HEK293T (cell line): Measurements from ENCODE around the gene GSTM2.
"Not testable (repeated sequence)": the region's sequence is repeated elsewhere in the genome, so short reads cannot be mapped to it uniquely, and the experiment has no call there.

Experiments used
- CTCF ChIA-PET: fragments of 350-600 bp; formaldehyde crosslinking; extraction: SDS; loops from one replicate; lab custom pipeline; 2021; ENCODE audit warnings: antibody characterized with exemption, inconsistent platforms; lab: Yijun Ruan, JAX
- POLR2A ChIA-PET: fragments of 350-600 bp; formaldehyde crosslinking; extraction: SDS; loops from one replicate; lab custom pipeline; 2020; ENCODE audit warnings: antibody characterized with exemption, inconsistent platforms; lab: Yijun Ruan, JAX
- DNase-seq: peaks from one replicate; pipeline ENCODE4 v3.0.0; 2012; ENCODE audit warnings: mixed read lengths; ENCODE audit errors: extremely low spot score
- ARNT ChIP-seq: fragments of 450-650 bp; IDR thresholded peaks from 2 replicates; pipeline ENCODE4 v1.6.1; 2017; ENCODE audit warnings: mild to moderate bottlenecking
- BHLHE40 ChIP-seq: fragments of 450-650 bp; IDR thresholded peaks from 2 replicates; pipeline ENCODE4 v1.6.1; 2016; ENCODE audit warnings: mild to moderate bottlenecking, moderate library complexity, borderline replicate concordance
- CTBP1 ChIP-seq: fragments of 450-650 bp; IDR thresholded peaks from 2 replicates; pipeline ENCODE4 v1.6.1; 2016; ENCODE audit warnings: borderline replicate concordance
- ELF4 ChIP-seq: fragments of 450-650 bp; IDR thresholded peaks from 2 replicates; pipeline ENCODE4 v1.6.1; 2017; ENCODE audit warnings: antibody characterized with exemption
- FOXA1 ChIP-seq: fragments of 450-650 bp; IDR thresholded peaks from 2 replicates; pipeline ENCODE4 v1.6.1; 2016; ENCODE audit warnings: mild to moderate bottlenecking
- FOXK2 ChIP-seq: fragments of 450-650 bp; IDR thresholded peaks from 2 replicates; pipeline ENCODE4 v1.6.1; 2016; ENCODE audit warnings: mild to moderate bottlenecking
- FOXM1 ChIP-seq: fragments of 450-650 bp; IDR thresholded peaks from 2 replicates; pipeline ENCODE4 v1.6.1; 2017; ENCODE audit warnings: mild to moderate bottlenecking, borderline replicate concordance
- HDGF ChIP-seq: fragments of 450-650 bp; IDR thresholded peaks from 2 replicates; pipeline ENCODE4 v1.6.1; 2017; ENCODE audit warnings: antibody characterized with exemption, borderline replicate concordance
- L3MBTL2 ChIP-seq: fragments of 450-650 bp; conservative IDR thresholded peaks from 2 replicates; pipeline ENCODE4 v1.6.1; 2016; ENCODE audit warnings: mild to moderate bottlenecking
- LEF1 ChIP-seq: fragments of 450-650 bp; IDR thresholded peaks from 2 replicates; pipeline ENCODE4 v1.6.1; 2017; ENCODE audit warnings: mild to moderate bottlenecking, borderline replicate concordance
- NFRKB ChIP-seq: fragments of 450-650 bp; IDR thresholded peaks from 2 replicates; pipeline ENCODE4 v1.6.1; 2016; ENCODE audit warnings: mild to moderate bottlenecking, moderate library complexity
- PKNOX1 ChIP-seq: fragments of 450-650 bp; IDR thresholded peaks from 2 replicates; pipeline ENCODE4 v1.6.1; 2016
- SP1 ChIP-seq: fragments of 450-650 bp; IDR thresholded peaks from 2 replicates; pipeline ENCODE4 v1.6.1; 2017
- SUZ12 ChIP-seq: fragments of 450-650 bp; IDR thresholded peaks from 2 replicates; pipeline ENCODE4 v1.6.1; 2016; ENCODE audit warnings: mild to moderate bottlenecking
- TARDBP ChIP-seq: fragments of 450-650 bp; IDR thresholded peaks from 2 replicates; pipeline ENCODE4 v1.6.1; 2016
- ZNF384 ChIP-seq: fragments of 450-650 bp; IDR thresholded peaks from 2 replicates; pipeline ENCODE4 v1.6.1; 2016

Gene GSTM2

GRCh38 chr1:109687641-109688499, 20.0 kb downstream of the GSTM2 start, which contains the start of gene GSTM1:
Gene GSTM1, plus strand, starts transcription at chr1:109687817. Its CDS starts 57 bp downstream, at chr1:109687874.
- TF ChIP-seq BHLHE40 = no peak
- no peak for TF ChIP-seq SUZ12
- TF ChIP-seq PKNOX1 = no peak
- TF ChIP-seq NFRKB = no peak
- no peak for TF ChIP-seq ELF4
- no peak for TF ChIP-seq SP1
- no peak for TF ChIP-seq TARDBP
- no peak for TF ChIP-seq FOXA1
- TF ChIP-seq ZNF384 = no peak
- TF ChIP-seq L3MBTL2 = no peak
- no peak for TF ChIP-seq FOXK2
- no peak for TF ChIP-seq HDGF
- TF ChIP-seq CTBP1 = no peak
- no peak for TF ChIP-seq FOXM1
- ChIA-PET CTCF (no interaction called here), POLR2A (no interaction called here)

GRCh38 chr1:109689844-109690405, 22.1 kb downstream of the GSTM2 start:
- TF ChIP-seq FOXK2 (no peak), ELF4 (no peak), L3MBTL2 (no peak), FOXM1 (no peak), LEF1 (no peak), SUZ12 (no peak), NFRKB (no peak)
- POLR2A ChIA-PET = no interaction called here
- CTCF ChIA-PET = no interaction called here
- DNase-seq = no peak

More at GRCh38 chr1:109687641-109688499, 20.0 kb downstream of the GSTM2 start, which contains the start of gene GSTM1:
- no peak for DNase-seq

GRCh38 chr1:109691759-109692158, 23.9 kb downstream of the GSTM2 start:
- no peak for TF ChIP-seq ARNT
- no peak for TF ChIP-seq L3MBTL2
- TF ChIP-seq HDGF = no peak
- no peak for TF ChIP-seq TARDBP
- TF ChIP-seq SUZ12 = no peak
- no peak for TF ChIP-seq SP1
- TF ChIP-seq PKNOX1 = no peak
- TF ChIP-seq FOXA1 = no peak
- TF ChIP-seq LEF1 = no peak
- TF ChIP-seq ELF4 = no peak
- TF ChIP-seq BHLHE40 = no peak
- no peak for TF ChIP-seq FOXM1
- TF ChIP-seq ZNF384 = no peak
- ChIA-PET CTCF (no interaction called here), POLR2A (no interaction called here)
- no peak for DNase-seq

- DNase-seq, CTCF ChIA-PET, POLR2A ChIA-PET: not testable (repeated sequence)
Measured at GRCh38 chr1:109694400-109694799, 26.5 kb downstream of the GSTM2 start.

- CTCF ChIA-PET, POLR2A ChIA-PET, DNase-seq: not testable (repeated sequence)
Measured at GRCh38 chr1:109695138-109695537, 27.3 kb downstream of the GSTM2 start.

GRCh38 chr1:109697066-109697465, 29.2 kb downstream of the GSTM2 start:
- POLR2A ChIA-PET = no interaction called here
- TF ChIP-seq PKNOX1 (no peak), L3MBTL2 (no peak), TARDBP (no peak), ARNT (no peak), CTBP1 (no peak), NFRKB (no peak), BHLHE40 (no peak), LEF1 (no peak), ZNF384 (no peak), FOXM1 (no peak), SP1 (no peak), SUZ12 (no peak), ELF4 (no peak), FOXK2 (no peak), HDGF (no peak), FOXA1 (no peak)
- CTCF ChIA-PET = no interaction called here
- DNase-seq = no peak

GRCh38 chr1:109697861-109698260, 30.0 kb downstream of the GSTM2 start:
- CTCF ChIA-PET, DNase-seq, POLR2A ChIA-PET: not testable (repeated sequence)

- CTCF ChIA-PET, POLR2A ChIA-PET, DNase-seq: not testable (repeated sequence)
Measured at GRCh38 chr1:109702940-109703339, 35.1 kb downstream of the GSTM2 start.
